Duodenal mucosa (tissue), 2 donors: Measurements from ENCODE around the gene STIM1.
"Not testable (repeated sequence)": the region's sequence is repeated elsewhere in the genome, so short reads cannot be mapped to it uniquely, and the experiment has no call there.

Source experiments
- H3K27ac ChIP-seq: one replicate; pipeline ENCODE4 v1.7.0; 2013; ENCODE audit warnings: low read depth, low read length
- H3K27me3 ChIP-seq, 2 donors: one replicate each; pipeline ENCODE4 v1.7.0; 2013; ENCODE audit warnings: low read length in 2 of 2, control low read depth in 1 of 2; ENCODE audit not compliant: insufficient read depth in 2 of 2, control insufficient read depth in 1 of 2
- H3K36me3 ChIP-seq, 2 donors: one replicate each; pipeline ENCODE4 v1.7.0; 2013; ENCODE audit warnings: low read length in 2 of 2, control low read depth in 1 of 2; ENCODE audit not compliant: insufficient read depth in 2 of 2, control insufficient read depth in 1 of 2
- H3K4me1 ChIP-seq, 2 donors: one replicate each; pipeline ENCODE4 v1.7.0; 2013; ENCODE audit warnings: low read length in 2 of 2, control low read depth in 1 of 2; ENCODE audit not compliant: insufficient read depth in 2 of 2, control insufficient read depth in 1 of 2
- H3K4me3 ChIP-seq, 2 donors: one replicate each; pipeline ENCODE4 v1.7.0; 2013; ENCODE audit warnings: low read length in 2 of 2, low read depth in 1 of 2
- H3K9ac ChIP-seq, 2 donors: one replicate each; pipeline ENCODE4 v1.7.0; 2013; ENCODE audit warnings: low read length in 2 of 2, low read depth in 1 of 2
- H3K9me3 ChIP-seq, 2 donors: one replicate each; pipeline ENCODE4 v1.7.0; 2013; ENCODE audit warnings: low read length in 2 of 2, control low read depth in 1 of 2; ENCODE audit not compliant: control insufficient read depth in 1 of 2

Gene STIM1

DNA sequence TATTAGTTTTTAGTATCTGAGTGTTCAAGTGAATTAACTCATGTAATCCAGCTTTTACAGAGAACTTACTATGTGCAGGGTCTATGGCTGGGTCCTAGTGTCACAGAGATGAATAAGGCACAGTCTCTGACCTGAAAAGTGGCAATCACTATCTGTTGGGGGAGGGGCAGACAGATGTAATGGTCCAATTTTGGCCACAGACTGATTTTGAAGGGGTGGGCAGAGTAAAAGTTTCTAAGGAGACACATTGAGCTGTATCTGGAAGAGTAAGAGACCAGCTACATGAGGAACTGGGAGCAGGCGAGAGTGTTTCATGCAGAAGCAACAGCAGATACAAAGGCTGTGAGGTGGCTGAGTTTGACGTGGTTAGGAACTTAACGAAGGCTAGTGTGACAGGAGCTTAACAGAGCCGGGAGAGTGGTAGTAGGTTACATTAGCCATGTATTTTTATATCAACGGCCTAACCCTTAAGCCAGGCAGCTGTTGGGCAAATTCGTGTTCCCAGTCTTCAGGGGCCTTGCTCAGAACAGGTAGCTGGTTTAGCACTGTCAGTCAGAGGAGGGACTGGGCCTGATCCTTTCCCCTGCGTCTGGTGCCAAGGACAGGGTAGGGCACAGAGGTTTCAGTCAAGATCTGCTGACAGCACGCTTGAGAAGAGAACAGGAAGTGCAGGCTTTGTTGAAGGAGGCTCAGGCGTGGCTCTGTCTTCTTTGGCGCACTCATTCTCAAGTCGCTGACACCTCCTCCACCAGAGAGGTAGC is 1.4 kb upstream of the STIM1 start:
- H3K27ac ChIP-seq = peak overlapping the region; percentile 28
- H3K27me3 ChIP-seq = no peaks in the 10 kb centered on the region
- H3K4me3 ChIP-seq = peak overlapping the region; percentile 55 to 79
- no peaks in the 10 kb centered on the region for H3K36me3 ChIP-seq
- H3K9me3 ChIP-seq = no peaks in the 10 kb centered on the region
- peaks cover 35 to 40% of the 10 kb centered on the region in 2 donors for H3K4me1 ChIP-seq
- peak overlapping the region; percentile 69 to 93 for H3K9ac ChIP-seq

DNA sequence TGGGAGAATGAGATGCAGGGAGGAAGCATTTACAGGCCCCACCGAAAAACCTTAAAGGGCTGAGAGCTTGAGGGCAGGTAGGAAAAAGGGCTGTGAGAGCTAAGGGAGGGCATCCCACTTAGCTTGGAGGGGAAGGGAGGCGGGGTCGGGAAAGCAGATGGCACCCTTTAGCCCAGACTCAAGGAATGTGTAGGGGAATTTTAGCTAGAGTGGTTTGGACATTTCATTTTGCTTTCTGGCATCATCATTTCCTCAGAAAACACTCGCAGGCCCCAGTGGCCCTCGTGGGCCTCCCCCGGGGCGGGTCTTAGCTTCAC is 846 bp upstream of the STIM1 start:
- Histone ChIP-seq H3K9ac (peak overlapping the region; percentile 69 to 93), H3K9me3 (no peaks in the 10 kb centered on the region), H3K27ac (no peak overlapping the region), H3K4me3 (peak overlapping the region; percentile 55 to 79), H3K27me3 (no peaks in the 10 kb centered on the region), H3K4me1 (peaks cover 40 to 45% of the 10 kb centered on the region in 2 donors), H3K36me3 (no peaks in the 10 kb centered on the region)

DNA sequence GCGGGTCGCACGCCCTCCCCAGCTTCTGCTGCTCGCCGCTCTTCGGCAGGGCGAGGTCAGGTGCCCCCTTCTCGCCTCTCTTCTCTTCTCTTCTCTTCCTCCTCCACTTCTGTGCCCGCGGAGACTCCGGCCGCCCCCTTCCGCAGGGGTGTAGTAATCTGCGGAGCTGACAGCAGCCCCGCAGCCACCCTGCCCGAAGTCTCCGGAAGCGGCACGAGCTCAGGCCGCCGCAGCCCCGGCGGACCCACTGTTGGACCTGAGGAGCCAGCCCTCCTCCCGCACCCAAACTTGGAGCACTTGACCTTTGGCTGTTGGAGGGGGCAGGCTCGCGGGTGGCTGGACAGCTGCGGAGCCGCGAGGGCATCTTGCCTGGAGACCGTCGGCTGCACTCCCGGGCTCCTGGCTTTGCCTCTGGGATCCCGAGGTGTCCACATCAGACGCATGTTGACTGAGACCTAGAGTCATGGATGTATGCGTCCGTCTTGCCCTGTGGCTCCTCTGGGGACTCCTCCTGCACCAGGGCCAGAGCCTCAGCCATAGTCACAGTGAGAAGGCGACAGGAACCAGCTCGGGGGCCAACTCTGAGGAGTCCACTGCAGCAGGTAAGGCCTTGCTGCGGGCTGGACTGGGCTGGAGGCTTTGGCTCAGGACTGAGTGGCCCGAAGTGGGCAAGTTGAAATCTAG is 486 bp downstream of the STIM1 start:
- Histone ChIP-seq H3K27ac (peak overlapping the region; percentile 47), H3K9ac (peak overlapping the region; percentile 76 to 83), H3K4me3 (peak overlapping the region; percentile 84 to 88), H3K27me3 (no peaks in the 10 kb centered on the region), H3K36me3 (no peaks in the 10 kb centered on the region), H3K9me3 (no peaks in the 10 kb centered on the region), H3K4me1 (peaks cover 44 to 56% of the 10 kb centered on the region in 2 donors)

DNA sequence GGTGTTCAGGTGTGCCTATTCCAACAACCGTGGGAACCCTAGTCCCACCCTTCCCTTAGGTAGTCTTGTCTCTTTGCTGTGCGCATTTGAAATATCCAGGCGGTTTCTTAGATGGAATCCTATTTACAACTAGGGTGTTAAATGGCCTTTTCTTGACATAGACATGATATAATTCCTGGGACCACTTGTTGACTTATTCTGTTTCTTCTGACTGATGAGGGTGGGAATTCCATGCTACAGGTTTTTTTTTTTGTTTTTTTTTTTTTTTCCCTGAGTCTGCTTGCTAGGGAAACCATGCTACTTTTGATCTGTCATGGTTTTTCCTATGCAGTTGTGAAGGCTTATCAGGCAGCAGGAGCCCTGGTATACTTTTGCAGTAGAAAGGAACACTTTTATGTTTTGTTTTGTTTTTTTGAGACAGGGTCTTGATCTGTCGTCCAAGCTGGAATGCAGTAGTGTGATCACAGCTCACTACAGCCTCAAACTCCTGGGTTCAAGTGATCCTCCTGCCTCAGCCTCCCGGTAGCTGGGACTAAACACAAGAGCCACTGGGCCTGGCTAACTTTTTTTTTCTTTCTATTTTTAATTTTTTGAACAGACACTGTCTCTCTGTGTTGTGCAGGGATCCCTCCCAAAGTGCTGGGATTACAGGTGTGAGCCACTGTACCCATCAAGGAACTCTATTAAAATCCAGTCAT is 1.5 kb downstream of the STIM1 start:
- Histone ChIP-seq H3K4me1 (peaks cover 49 to 61% of the 10 kb centered on the region in 2 donors), H3K4me3 (peak overlapping the region; percentile 84 to 88), H3K9ac (peak overlapping the region; percentile 76 to 83), H3K27ac (no peak overlapping the region), H3K36me3 (no peaks in the 10 kb centered on the region), H3K9me3 (no peaks in the 10 kb centered on the region), H3K27me3 (no peaks in the 10 kb centered on the region)

DNA sequence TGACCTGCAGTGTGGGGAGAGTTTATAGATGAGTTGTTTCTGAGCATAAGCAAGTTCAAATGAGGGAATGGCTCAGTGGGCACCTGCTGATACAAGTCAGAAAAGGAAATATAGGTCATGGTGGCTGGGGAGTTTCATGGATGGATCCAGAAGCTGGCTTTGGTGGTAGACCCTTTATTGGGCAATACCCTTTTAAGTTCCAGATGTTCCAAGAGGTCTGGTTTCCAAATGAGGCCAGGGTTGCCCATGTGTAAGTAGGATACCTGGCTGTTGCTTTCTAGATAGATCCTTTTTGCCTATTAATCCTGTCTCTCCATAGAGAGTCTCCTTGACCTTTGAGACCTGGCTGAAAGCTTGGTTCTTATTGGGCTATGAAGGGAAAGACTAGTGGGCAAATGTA is 2.2 kb downstream of the STIM1 start:
- Histone ChIP-seq H3K4me1 (peaks cover 49 to 61% of the 10 kb centered on the region in 2 donors), H3K27ac (no peak overlapping the region), H3K4me3 (peak overlapping the region; percentile 18 to 84), H3K9me3 (no peaks in the 10 kb centered on the region), H3K9ac (peak overlapping the region in 1 of 2 donors; percentile 6), H3K36me3 (no peaks in the 10 kb centered on the region), H3K27me3 (no peaks in the 10 kb centered on the region)

DNA sequence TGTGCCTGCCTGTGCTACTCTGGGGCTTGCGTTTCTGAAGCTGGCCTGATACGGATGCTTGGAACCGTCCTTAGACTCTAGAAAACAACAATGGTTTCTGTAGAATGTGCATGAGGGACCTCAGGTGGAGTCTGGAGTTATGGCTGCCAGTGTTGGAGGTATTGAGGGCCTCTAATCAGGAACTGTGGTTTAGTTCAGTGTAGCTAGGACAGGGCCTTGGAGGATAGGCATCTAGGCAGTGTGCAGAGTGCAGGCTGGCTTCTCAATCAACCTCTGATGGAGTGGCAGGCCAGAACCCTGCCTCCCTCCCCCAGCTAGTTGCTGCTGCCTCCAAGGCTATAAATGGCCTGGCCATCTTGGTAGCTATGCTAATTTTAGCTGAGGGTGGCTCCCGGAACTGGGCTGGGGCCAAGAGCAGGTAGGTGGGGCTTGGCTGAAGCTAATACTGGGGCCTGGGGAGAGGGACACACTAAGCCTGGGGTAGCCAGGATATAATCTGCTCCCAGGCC is 4.0 kb downstream of the STIM1 start:
- H3K4me1 ChIP-seq = peaks cover 52 to 54% of the 10 kb centered on the region in 2 donors
- peak overlapping the region; percentile 23 to 46 for H3K4me3 ChIP-seq
- H3K9ac ChIP-seq = no peak overlapping the region
- H3K36me3 ChIP-seq = no peaks in the 10 kb centered on the region
- H3K9me3 ChIP-seq = no peaks in the 10 kb centered on the region
- H3K27ac ChIP-seq = no peak overlapping the region
- no peaks in the 10 kb centered on the region for H3K27me3 ChIP-seq

DNA sequence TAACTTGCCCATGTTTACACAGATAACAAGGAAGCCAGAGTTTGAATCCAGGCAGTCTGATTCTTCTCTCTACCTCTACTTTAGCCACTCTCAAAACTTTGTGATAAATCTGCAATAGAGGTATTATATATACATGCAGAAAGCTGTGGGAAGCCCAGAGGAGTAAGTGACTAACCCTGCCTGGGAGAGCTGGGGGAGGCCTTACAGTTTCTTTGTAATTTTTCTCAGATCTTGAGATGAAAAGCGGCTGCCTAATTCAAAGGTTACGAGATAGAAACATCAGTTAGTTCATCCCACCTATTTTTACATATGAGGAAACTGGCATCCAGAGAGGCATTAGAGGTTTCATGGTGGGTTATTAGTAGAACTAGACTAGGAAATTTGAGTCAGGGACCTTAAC is 4.9 kb downstream of the STIM1 start:
- Histone ChIP-seq H3K27me3 (no peaks in the 10 kb centered on the region), H3K9me3 (no peaks in the 10 kb centered on the region), H3K36me3 (no peaks in the 10 kb centered on the region), H3K4me3 (no peak overlapping the region), H3K27ac (no peak overlapping the region), H3K9ac (no peak overlapping the region), H3K4me1 (peaks cover 49 to 60% of the 10 kb centered on the region in 2 donors)

DNA sequence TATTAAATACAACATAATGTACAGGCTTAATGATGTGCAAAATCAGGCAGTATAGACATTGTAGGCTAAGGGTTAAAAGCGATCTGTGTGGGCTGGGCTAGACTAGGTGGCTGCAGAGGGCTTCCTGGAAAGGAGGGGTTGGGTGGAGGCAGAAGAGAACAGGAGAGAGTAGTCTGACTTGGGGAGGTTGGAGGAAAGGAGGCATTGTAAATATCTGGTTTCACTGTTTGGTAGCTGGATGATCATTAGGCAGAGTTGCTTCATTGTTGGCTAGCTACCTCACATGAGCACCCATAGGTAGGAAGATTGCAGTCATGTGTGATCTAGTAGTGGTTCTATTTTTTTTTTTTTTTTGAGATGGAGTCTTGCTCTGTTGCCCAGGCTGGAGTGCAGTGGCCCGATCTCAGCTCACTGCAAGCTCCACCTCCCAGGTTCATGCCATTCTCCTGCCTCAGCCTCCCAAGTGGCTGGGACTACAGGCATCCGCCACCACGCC is 5.5 kb downstream of the STIM1 start:
- H3K27ac ChIP-seq, H3K36me3 ChIP-seq, H3K9ac ChIP-seq, H3K27me3 ChIP-seq, H3K9me3 ChIP-seq, H3K4me3 ChIP-seq: not testable (repeated sequence)
- H3K4me1 ChIP-seq = peaks cover 54 to 65% of the 10 kb centered on the region in 2 donors

DNA sequence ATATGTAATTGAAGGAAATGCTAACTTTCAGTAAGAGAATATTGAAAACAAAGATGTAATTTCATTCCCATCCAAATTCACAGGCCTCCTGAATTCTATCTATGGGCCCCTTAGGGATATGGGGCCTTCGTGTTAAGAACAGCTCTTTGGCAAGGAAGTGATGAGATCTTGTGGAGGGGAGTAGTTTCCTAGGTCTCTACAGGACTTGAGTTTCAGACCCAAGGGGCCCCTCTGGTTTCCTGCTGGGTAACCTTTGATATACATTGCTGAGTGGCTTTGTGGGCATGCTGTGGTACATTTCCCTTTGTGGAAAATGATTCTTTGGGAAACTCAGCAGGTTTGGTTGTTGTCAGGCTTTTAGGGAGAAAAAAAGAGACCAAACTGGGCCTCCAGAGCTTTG is 6.2 kb downstream of the STIM1 start:
- Histone ChIP-seq H3K9me3 (no peaks in the 10 kb centered on the region), H3K27me3 (no peaks in the 10 kb centered on the region), H3K4me1 (peaks cover 55 to 66% of the 10 kb centered on the region in 2 donors), H3K9ac (no peak overlapping the region), H3K36me3 (no peaks in the 10 kb centered on the region), H3K27ac (no peak overlapping the region), H3K4me3 (no peak overlapping the region)
